NCI-H524 treated with DMSO at 0.1 percent for 48 hours (cell line): Measurements from ENCODE around the gene MAGI1.
"Not testable (repeated sequence)": the region's sequence is repeated elsewhere in the genome, so short reads cannot be mapped to it uniquely, and the experiment has no call there.

Experiments used
- DNase-seq: peaks from one replicate; lab custom pipeline; 2025; lab: John Stamatoyannopoulos, UW

Gene MAGI1

GRCh38 chr3:65561617-65562016 lies 477.1 kb downstream of the MAGI1 start:
- DNase-seq: no peak

GRCh38 chr3:65560901-65561300 lies 477.8 kb downstream of the MAGI1 start:
- no peak for DNase-seq

DNA sequence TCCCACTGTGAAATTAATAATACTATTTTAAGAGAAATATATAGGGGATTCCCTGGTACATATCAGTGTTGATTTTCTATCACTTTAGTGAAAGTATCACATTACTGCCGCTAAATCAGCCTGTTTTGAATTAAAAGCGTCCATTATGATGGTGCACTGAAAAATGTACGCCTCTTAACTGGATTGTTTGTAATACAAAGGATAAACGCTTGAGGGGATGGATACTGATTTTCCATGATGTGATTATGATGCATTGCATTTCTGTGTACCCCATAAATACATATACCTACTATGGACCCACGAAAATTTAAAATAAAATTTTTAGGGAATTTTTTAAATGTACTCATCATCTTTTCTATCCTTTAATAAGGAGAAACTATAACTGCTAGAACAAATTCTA lies 478.6 kb downstream of the MAGI1 start:
- DNase-seq: no peak

GRCh38 chr3:65559643-65560042 lies 479.1 kb downstream of the MAGI1 start:
- no peak for DNase-seq

DNA sequence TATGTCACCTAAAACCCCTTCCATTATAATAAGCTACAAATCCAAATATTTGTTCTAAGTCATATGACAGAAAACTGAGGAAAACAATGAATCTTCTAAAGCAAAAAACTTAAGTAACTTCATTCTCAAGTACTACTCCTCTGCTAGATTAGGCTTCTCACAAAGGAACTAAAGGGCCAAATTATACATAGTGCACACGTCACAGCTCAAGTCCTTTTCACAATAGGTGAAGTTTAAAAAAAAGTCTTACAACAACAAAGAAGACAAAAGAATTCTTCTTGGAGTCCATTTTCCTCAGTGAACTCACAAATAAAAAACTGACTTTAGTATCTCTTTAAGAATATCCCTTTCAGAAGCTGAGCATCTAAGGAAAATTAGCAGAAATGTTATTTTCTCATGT lies 479.9 kb downstream of the MAGI1 start:
- no peak for DNase-seq

- no peak for DNase-seq
These were observed 480.7 kb downstream of the MAGI1 start for GRCh38 chr3:65557899-65558564.

- no peak for DNase-seq
These were observed 481.7 kb downstream of the MAGI1 start for GRCh38 chr3:65556934-65557577.

- no peak for DNase-seq
These were observed 486.3 kb downstream of the MAGI1 start for GRCh38 chr3:65552434-65552833.

- peak; percentile 10 for DNase-seq
These were observed 486.8 kb downstream of the MAGI1 start for GRCh38 chr3:65551945-65552344.

- DNase-seq: no peak
These were observed 488.6 kb downstream of the MAGI1 start for GRCh38 chr3:65550137-65550536.

GRCh38 chr3:65549626-65549959 lies 489.1 kb downstream of the MAGI1 start:
- DNase-seq: no peak

DNA sequence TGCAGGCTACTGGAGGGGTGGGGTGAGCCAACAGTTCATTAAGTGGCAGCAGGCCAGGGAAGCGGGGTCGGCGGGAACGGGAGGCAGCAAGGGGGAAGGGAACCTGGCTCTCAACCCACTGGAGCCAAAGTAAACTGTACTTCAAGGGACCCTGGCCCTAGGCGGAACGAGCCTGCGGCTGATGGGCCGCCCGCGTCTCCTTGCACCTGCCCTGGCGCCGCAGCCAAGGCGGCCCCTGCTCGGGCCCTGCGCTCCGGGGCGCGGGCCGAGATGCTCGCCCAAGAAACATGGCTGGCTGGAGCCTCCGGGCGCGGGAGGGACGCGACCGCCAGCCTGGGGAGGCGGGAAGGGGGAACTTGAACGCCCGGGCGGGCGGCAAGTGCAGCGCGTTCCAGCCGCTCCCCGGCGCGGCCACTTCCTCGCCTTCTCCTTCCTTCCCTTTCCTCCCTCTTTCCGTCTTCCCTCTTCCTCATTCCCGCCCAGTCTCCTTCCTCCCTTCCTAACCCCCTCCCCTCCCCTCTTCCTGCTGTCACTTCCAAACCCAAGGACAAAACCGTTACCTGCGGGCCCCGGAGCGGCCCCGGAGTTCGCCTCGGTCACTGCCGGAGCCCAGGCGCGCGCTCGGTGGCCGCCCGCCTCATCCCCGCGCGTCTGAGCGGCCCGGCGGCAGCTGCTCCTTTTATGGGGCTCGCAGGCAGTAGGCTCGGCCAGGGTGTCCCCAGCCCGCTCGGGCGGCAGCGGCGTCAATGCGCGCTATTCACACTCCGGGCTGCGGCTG lies 489.7 kb downstream of the MAGI1 start:
- no peak for DNase-seq

- no peak for DNase-seq
These were observed 493.3 kb downstream of the MAGI1 start for GRCh38 chr3:65545429-65545828.

DNA sequence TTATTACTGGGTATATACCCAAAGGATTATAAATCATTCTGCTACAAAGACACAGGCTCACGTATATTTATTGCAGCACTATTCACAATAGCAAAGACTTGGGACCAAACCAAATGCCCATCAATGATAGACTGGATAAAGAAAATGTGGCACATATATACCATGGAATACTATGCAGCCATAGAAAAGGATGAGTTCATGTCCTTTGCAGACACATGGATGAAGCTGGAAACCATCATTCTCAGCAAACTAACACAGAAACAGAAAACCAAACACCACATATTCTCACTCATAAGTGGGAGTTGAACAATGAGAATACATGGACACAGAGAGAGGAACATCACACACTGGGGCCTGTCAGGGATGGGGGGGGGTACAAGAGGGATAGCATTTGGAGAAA lies 495.3 kb downstream of the MAGI1 start:
- not testable (repeated sequence) for DNase-seq

DNA sequence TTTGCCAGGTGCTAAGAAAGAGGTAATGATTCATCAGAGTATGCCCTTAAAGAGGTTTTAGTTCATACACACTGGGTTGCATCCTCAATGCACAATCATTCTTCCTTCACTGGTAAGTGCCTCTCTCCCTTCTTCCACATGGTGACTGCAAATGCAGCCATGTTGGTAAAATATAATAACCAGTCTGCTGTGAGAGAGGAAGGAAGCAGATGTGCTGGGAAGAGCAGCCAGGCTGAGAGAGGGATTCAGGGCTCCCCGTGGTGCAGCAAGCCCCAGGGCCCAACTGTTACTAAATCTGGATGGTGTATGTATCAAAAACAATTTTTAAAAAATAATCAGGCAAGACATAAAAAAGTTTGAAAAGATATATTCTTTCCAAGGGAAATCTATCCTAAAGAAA lies 498.1 kb downstream of the MAGI1 start:
- peak; percentile 65 for DNase-seq

DNA sequence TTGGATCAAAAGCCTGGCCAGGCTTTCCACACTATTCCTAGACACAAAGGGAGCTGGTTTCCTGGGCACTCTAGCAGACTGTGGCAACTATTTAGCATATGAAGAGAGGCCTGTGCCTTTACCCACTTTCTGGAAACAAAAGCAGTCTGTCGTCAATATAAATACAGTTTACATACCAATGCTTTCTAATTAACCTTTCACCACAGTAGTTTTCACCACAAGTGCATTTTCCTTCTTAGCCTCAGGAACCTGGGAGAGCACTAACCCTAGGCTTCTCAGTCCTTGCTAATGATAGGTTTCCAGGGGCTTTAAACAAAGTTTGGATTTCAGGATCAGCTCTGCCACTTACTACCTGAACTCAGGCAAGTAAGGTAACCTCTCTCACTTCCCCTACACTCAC lies 499.1 kb downstream of the MAGI1 start:
- DNase-seq: no peak

DNA sequence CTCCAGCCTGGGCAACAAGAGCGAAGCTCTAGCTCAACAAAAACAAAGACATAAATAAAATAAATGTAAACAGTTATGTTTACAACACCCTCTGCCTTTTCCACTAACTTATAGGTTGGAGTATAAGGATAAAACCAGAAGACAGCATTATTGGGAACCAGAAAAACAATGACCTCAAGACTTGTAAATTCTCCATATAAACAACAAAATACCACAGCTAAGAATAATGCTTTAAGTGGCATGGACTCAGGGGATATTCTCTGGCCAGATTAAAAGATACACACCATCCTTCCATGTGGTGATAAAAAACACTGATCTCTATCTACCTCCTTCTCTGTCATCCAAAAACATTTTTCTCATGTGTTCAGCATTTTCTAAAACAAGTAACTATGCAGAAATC lies 500.6 kb downstream of the MAGI1 start:
- DNase-seq: no peak

GRCh38 chr3:65537109-65537508 lies 501.6 kb downstream of the MAGI1 start:
- DNase-seq: no peak

GRCh38 chr3:65535260-65535659 lies 503.5 kb downstream of the MAGI1 start:
- no peak for DNase-seq

GRCh38 chr3:65534805-65535204 lies 503.9 kb downstream of the MAGI1 start:
- no peak for DNase-seq

DNA sequence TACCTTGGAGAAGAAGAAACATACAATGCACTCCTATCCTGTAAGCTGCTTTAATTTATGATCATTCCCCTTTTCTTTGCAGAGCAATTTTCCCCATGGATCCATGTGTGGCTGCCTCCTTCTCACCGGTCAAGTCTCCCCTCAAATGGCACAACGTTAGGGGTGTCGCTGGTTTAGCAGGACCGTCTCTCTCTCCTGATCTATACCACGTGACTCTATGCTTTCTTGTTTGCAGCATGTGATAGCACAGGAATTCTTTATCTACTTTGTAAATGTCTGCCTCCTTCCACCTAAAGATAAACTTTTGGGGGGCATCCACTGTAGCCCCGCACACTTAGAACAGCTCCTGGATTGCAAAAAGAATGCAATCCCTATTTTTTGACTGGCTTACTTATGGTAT lies 506.0 kb downstream of the MAGI1 start:
- no peak for DNase-seq

DNA sequence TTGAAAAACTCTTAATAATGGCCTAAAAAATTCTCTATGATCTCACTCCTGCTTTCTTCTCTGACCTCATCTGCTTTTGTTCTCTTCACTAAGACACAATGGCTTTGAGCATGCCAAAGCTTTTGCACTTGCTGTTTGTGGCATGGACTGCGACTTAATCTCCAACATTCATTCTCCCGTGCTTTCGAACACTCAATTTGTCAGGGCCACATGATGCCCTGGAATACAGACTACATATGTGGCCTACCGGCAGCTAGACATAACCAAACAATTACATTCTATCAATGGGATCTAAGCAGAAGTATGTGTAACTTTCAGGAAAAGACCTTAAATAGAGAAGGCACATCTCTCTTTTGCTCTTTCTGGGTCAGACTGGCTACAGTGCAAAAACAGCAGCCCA lies 506.5 kb downstream of the MAGI1 start:
- no peak for DNase-seq

GRCh38 chr3:65531499-65531898 lies 507.2 kb downstream of the MAGI1 start:
- no peak for DNase-seq
